Ovary (tissue), 3 donors: ENCODE results near the gene RTKN.

Experiments
- POLR2A ChIP-seq: fragments of 450-650 bp; IDR thresholded peaks from one replicate; pipeline ENCODE4 v1.6.1; 2017; ENCODE audit warnings: antibody characterized with exemption, mild to moderate bottlenecking, moderate library complexity
- TF ChIP-seq, protein P1 (sequence below), 3 donors: fragments of 450-650 bp in 2 of 3; fragments of 200-600 bp in 1 of 3; IDR thresholded peaks; one replicate each; pipeline versions ENCODE4 v1.5.1 to v1.8.0; 2016 to 2022; ENCODE audit warnings: antibody characterized with exemption in 3 of 3, mild to moderate bottlenecking in 1 of 3
- donor health status: DM: no; HTN: no; CAD: no.

DNA sequence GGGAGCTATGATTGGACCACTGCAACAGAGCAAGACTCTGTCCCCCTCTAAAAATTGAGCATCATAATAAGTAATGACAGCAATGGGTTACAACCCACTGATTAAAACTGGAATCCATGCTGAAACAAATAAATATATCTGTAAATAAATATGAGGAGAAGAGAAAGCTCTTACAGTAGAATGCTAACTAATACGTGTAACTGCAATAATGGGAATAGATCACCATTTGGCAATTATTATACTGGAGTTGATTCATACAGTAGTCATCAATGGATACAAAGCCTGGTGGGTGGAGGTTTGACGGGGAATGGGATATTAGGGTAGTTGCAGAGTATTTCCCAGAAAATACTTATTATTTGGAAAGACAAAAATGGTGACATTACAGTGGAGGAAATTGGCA is 7.0 kb upstream of the RTKN start:
- TF ChIP-seq, protein P1, sequence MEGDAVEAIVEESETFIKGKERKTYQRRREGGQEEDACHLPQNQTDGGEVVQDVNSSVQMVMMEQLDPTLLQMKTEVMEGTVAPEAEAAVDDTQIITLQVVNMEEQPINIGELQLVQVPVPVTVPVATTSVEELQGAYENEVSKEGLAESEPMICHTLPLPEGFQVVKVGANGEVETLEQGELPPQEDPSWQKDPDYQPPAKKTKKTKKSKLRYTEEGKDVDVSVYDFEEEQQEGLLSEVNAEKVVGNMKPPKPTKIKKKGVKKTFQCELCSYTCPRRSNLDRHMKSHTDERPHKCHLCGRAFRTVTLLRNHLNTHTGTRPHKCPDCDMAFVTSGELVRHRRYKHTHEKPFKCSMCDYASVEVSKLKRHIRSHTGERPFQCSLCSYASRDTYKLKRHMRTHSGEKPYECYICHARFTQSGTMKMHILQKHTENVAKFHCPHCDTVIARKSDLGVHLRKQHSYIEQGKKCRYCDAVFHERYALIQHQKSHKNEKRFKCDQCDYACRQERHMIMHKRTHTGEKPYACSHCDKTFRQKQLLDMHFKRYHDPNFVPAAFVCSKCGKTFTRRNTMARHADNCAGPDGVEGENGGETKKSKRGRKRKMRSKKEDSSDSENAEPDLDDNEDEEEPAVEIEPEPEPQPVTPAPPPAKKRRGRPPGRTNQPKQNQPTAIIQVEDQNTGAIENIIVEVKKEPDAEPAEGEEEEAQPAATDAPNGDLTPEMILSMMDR (IDR thresholded peaks at IDR 0.05): no peak
- TF ChIP-seq POLR2A: no peak
